CD4-positive, alpha-beta memory T cell (primary cell): ENCODE results near the gene FLT3. TPM values are rescaled to one million over a fixed set of nuclear protein-coding genes. Genes with fewer than 3 reads are reported as not detected.
"Not testable (repeated sequence)": the region's sequence is repeated elsewhere in the genome, so short reads cannot be mapped to it uniquely, and the experiment has no call there.

Experiments used
- CTCF ChIA-PET: fragments of 350-600 bp; sonication (Branson Sonifier 250); formaldehyde crosslinking; loops from one replicate; lab custom pipeline; 2021; ENCODE audit warnings: inconsistent platforms; ENCODE audit not compliant: partially characterized antibody; lab: Charles Lee
- POLR2A ChIA-PET: fragments of 350-600 bp; sonication (Branson Sonifier 250); formaldehyde crosslinking; loops from one replicate; lab custom pipeline; 2021; ENCODE audit not compliant: partially characterized antibody; lab: Charles Lee
- DNase-seq, 5 donors: peaks; one replicate each; pipeline versions ENCODE4 v3.0.0 to v3.0.0-alpha.2; 2020 to 2022; ENCODE audit warnings: mixed read lengths in 1 of 5
- H3K27ac ChIP-seq: one replicate; pipeline ENCODE4 v1.7.0; 2013; ENCODE audit warnings: low read depth, low read length
- H3K27me3 ChIP-seq: 2 replicates; pipeline ENCODE4 v1.7.0; 2013; ENCODE audit warnings: mild to moderate bottlenecking, low read length, moderate library complexity; ENCODE audit not compliant: insufficient read depth
- H3K36me3 ChIP-seq: 2 replicates; pipeline ENCODE4 v1.7.0; 2013; ENCODE audit warnings: mild to moderate bottlenecking, low read length, moderate library complexity; ENCODE audit not compliant: insufficient read depth
- H3K4me1 ChIP-seq: 2 replicates; pipeline ENCODE4 v1.7.0; 2013; ENCODE audit warnings: mild to moderate bottlenecking, low read length, moderate library complexity; ENCODE audit not compliant: insufficient read depth
- H3K4me3 ChIP-seq, 2 donors: one replicate each; pipeline ENCODE4 v1.7.0; 2013; ENCODE audit warnings: low read length in 2 of 2, mild to moderate bottlenecking in 1 of 2
- H3K9me3 ChIP-seq, 2 donors: one replicate each; pipeline ENCODE4 v1.7.0; 2013; ENCODE audit warnings: low read length in 2 of 2, control low read depth in 1 of 2; ENCODE audit not compliant: control insufficient read depth in 1 of 2
- H3K27ac Mint-ChIP-seq, 7 donors: one replicate each; pipeline ENCODE4 v1.8.0; 2020 to 2021; ENCODE audit warnings: mixed read lengths in 7 of 7, mild to moderate bottlenecking in 6 of 7, inconsistent platforms in 3 of 7, moderate library complexity in 3 of 7
- H3K27me3 Mint-ChIP-seq, 2 donors: one replicate each; pipeline ENCODE4 v1.8.0; 2020 to 2021; ENCODE audit warnings: mixed read lengths in 2 of 2
- H3K36me3 Mint-ChIP-seq, 2 donors: one replicate each; pipeline ENCODE4 v1.8.0; 2020 to 2021; ENCODE audit warnings: mixed read lengths in 2 of 2, inconsistent platforms in 1 of 2, mild to moderate bottlenecking in 1 of 2
- H3K4me1 Mint-ChIP-seq, 4 donors: one replicate each; pipeline ENCODE4 v1.8.0; 2020 to 2021; ENCODE audit warnings: mixed read lengths in 4 of 4, mild to moderate bottlenecking in 1 of 4
- H3K4me3 Mint-ChIP-seq, 8 donors: one replicate each; pipeline ENCODE4 v1.8.0; 2020 to 2021; ENCODE audit warnings: mixed read lengths in 8 of 8, mild to moderate bottlenecking in 7 of 8, moderate library complexity in 6 of 8, inconsistent platforms in 3 of 8
- H3K9me3 Mint-ChIP-seq, 8 donors: one replicate each; pipeline ENCODE4 v1.8.0; 2020 to 2021; ENCODE audit warnings: mixed read lengths in 8 of 8, mild to moderate bottlenecking in 5 of 8, inconsistent platforms in 3 of 8, moderate library complexity in 1 of 8
- intact Hi-C: fragments of 100-400 bp; cut with micrococcal nuclease; formaldehyde crosslinking; loops from one replicate; pipeline ENCODE4 v1.15.1; 2023
- polyA plus RNA-seq, 2 donors: library from polyadenylated mRNA; unstranded; fragments of 300-500 nt; fragmentation: Illumina TruSeq; gene quantifications; one replicate each; pipeline ENCODE4 v1.2.3, GENCODE V29; 2021
- total RNA-seq, 2 experiments: library from RNA; stranded (reverse); gene quantifications; one replicate each; pipeline ENCODE4 v1.2.3, GENCODE V29; 2021

FLT3 gene
- not detected for total RNA-seq
- not detected for polyA plus RNA-seq

DNA sequence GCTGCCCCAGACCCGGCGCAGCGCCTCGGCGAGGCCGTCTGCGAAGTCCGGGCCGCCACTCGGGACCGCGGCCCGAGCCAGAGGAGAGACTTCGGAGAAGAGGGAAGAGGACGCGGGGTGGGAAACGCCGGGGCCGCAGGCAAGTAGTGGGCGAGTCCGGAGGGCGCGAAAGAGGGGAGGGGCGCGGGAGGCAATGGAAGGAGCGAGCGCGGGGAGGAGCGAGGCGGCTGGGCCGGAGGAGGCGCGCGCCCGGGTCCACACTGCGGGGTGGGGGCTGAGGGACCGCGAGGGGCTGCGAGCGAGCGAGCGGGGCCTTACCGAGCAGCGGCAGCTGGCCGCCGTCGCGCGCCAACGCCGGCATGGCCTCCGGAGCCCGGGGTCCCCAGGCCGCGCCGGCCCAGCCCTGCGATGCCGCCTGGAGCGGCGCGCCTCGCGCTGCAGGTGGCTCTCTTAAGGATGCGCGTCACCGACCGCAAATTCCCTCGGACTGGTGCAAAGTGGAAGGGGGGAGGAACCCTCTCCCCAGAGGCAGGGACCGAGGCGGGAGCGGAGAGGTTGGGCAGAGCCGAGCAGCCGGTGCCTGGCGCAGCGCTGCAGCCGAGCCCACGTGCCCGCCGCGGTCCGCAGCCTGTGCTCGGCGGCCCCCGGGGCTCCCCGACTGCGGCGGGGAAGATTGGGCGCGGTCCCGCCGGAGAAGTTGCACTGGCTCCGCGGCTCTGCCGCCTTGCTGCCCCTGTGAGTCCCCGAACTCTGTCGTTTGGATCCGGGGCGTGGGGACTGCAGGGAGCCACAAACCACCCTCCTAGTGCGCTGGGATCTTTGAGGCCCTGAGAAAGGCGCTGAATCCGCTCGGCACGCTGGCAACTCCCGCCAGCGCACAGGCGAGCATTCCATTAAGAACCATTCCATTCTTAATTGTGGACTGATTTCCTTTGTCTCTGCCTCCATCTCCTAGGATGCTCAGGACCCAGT lies at the start of gene FLT3:
FLT3 (minus strand) TSS at position 427 of the 972 bp plus-strand sequence; CDS start at position 361, 66 bp downstream.
- POLR2A ChIA-PET: interaction anchor here (0.9 kb wide), 1 partner anchor 38 kb away, joined by 3 read pairs; the partner anchor contains the start of gene PAN3
- intact Hi-C loops: no loop called here

DNA sequence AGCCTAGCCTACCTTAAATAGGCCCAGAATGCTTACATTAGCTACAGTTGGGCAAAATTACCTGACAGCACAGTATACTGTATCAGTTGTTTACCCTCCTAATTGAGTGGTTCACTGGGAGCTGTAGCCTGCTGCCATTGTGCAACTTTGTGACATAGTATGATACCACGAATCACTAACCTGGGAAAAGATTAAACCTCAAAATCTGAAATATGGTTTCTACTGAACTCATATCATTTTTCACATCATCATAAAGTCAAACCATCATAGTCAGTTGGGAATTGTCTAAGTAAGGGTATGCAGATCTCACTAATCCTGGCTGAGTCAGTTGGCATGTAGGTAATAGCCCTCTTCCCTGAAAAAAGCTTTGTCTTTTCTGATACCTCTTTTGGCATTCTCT lies 47.1 kb upstream of the FLT3 start:
- Mint-ChIP-seq H3K36me3 (peaks cover under 1 to 13% of the 10 kb centered on the region in 2 donors), H3K27me3 (no peaks in the 10 kb centered on the region), H3K4me3 (peak overlapping the region in 2 of 8 donors; percentile 30 to 42), H3K27ac (no peak overlapping the region), H3K4me1 (peaks cover 40 to 74% (median 53%) of the 10 kb centered on the region in 4 donors), H3K9me3 (no peaks in the 10 kb centered on the region)
- peaks cover 63% of the 10 kb centered on the region for H3K4me1 ChIP-seq
- no peak overlapping the region for H3K27ac ChIP-seq
- no peak overlapping the region for H3K4me3 ChIP-seq
- CTCF ChIA-PET: interaction anchor here (0.6 kb wide), 1 partner anchor 1035 kb away, joined by 3 read pairs; no protein-coding TSS in a partner anchor
- POLR2A ChIA-PET: interaction anchor here (1.6 kb wide), 1 partner anchor 9 kb away, joined by 10 read pairs; the partner anchor contains the start of gene PAN3
- intact Hi-C loops: no loop called here
- no peaks in the 10 kb centered on the region for H3K9me3 ChIP-seq
- no peaks in the 10 kb centered on the region for H3K27me3 ChIP-seq
- DNase-seq: no peak
- no peaks in the 10 kb centered on the region for H3K36me3 ChIP-seq

More for the DNA sequence above, at the start of gene FLT3:
- Histone ChIP-seq H3K4me3 (no peak within 1 kb of the TSS), H3K36me3 (no peaks in the 10 kb centered on the region), H3K27me3 (peaks cover 24% of the 10 kb centered on the region), H3K27ac (no peak within 1 kb of the TSS), H3K9me3 (no peaks in the 10 kb centered on the region), H3K4me1 (peaks cover 14% of the 10 kb centered on the region)
- H3K4me1 Mint-ChIP-seq: peaks cover 2 to 14% (median 7%) of the 10 kb centered on the region in 4 donors
- H3K27ac Mint-ChIP-seq: no peak within 1 kb of the TSS
- H3K9me3 Mint-ChIP-seq: peaks cover 0 to 4% (median 0%) of the 10 kb centered on the region in 8 donors
- CTCF ChIA-PET: no interaction called here
- peaks cover 36 to 44% of the 10 kb centered on the region in 2 donors for H3K27me3 Mint-ChIP-seq
- no peaks in the 10 kb centered on the region for H3K36me3 Mint-ChIP-seq
- peak within 1 kb of the TSS; percentile 61 to 88 (median 77) for H3K4me3 Mint-ChIP-seq
- DNase-seq: peak in 3 of 5 donors; percentile 4 to 14 (median 10)

DNA sequence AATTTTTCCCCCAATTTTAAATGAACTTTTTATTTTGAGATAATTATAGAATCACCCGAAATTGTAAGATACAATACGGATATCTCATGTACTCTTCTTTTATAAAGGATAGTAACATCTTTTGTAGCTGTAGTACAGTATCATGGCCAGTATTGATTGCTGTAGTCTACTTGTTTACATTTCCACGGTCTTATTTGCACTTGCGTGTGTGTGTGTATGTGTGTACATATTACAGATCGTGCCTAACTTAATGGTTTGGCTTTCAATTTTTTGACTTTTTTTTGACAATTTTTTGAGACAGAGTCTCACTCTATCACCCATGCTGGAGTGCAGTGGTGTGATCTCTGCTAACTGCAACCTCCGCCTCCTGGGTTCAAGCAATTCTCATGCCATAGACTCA lies 44.7 kb upstream of the FLT3 start:
- Mint-ChIP-seq H3K9me3 (no peaks in the 10 kb centered on the region), H3K27ac (no peak overlapping the region), H3K27me3 (no peaks in the 10 kb centered on the region), H3K4me1 (peaks cover 46 to 75% (median 60%) of the 10 kb centered on the region in 4 donors), H3K36me3 (peaks cover 0 to 13% of the 10 kb centered on the region in 2 donors), H3K4me3 (no peak overlapping the region)
- intact Hi-C loops: no loop called here
- no peak overlapping the region for H3K4me3 ChIP-seq
- ChIA-PET CTCF (interaction anchor here (0.8 kb wide), 1 partner anchor 783 kb away, joined by 4 read pairs; no protein-coding TSS in a partner anchor), POLR2A (no interaction called here)
- no peak overlapping the region for H3K27ac ChIP-seq
- H3K9me3 ChIP-seq: no peaks in the 10 kb centered on the region
- no peaks in the 10 kb centered on the region for H3K36me3 ChIP-seq
- no peak for DNase-seq
- peaks cover 78% of the 10 kb centered on the region for H3K4me1 ChIP-seq
- H3K27me3 ChIP-seq: no peaks in the 10 kb centered on the region

DNA sequence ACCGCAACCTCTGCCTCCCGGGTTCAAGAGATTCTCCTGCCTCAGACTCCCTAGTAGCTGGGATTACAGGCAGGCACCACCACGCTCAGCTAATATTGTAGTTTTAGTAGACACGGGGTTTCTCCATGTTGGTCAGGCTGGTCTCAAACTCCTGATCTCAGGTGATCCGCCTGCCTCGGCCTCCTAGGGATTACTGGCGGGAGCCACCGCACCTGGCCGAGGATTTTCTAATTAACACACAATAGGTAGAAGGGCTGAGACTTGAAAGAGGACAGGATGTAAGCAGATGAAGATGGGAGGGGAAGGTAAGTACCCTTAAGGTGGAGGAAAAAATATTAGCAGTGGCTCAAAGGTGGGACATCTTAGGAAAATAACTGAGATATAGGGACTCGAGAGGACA lies 41.2 kb upstream of the FLT3 start:
- H3K9me3 ChIP-seq, CTCF ChIA-PET, H3K27me3 ChIP-seq, H3K4me3 ChIP-seq, H3K27me3 Mint-ChIP-seq, H3K27ac ChIP-seq, intact Hi-C loops, H3K9me3 Mint-ChIP-seq, H3K36me3 ChIP-seq, DNase-seq: not testable (repeated sequence)
- H3K4me1 ChIP-seq: peaks cover 59% of the 10 kb centered on the region
- Mint-ChIP-seq H3K4me1 (peaks cover 43 to 72% (median 51%) of the 10 kb centered on the region in 4 donors), H3K36me3 (peaks cover 0 to 17% of the 10 kb centered on the region in 2 donors), H3K4me3 (peak overlapping the region in 7 of 8 donors; percentile 49 to 84 (median 67)), H3K27ac (peak overlapping the region in 5 of 7 donors; percentile 1 to 87 (median 63))
- POLR2A ChIA-PET: interaction anchor here (1.1 kb wide), 1 partner anchor 517 kb away, joined by 3 read pairs; the partner anchor contains the start of gene POMP

DNA sequence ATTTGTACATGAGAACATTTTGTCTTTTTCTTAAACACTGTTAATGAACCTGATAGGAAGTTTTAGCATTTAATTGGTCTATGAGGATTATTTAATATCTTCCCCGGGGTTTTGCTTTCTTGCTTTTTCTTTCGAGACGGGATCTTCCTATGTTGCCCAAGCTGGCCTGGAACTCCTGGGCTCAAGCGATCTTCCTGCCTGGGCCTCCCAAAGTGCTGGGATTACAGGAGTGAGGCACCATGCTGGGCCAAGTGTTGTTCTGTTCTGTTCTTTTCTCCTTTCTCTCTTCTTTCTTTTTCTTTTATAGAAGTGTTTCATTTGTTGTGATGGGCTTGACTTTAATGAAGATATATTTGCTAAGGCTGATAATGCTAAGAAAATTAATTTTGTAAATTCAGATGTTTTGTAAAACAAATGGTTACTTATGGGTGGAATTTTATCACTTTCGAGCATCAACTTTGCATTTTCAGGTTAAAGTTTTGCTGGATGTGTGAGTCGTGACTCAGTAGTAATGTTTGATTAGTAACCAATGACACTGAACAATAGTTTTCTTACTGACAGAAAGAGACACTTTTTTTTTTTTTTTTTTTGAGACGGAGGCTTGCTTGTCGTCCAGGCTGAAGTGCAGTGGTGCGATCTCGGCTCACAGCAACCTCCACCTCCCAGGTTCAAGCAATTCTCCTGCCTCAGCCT lies 40.2 kb upstream of the FLT3 start:
- peak overlapping the region in 1 of 2 donors; percentile 67 for H3K4me3 ChIP-seq
- Mint-ChIP-seq H3K4me1 (peaks cover 41 to 69% (median 49%) of the 10 kb centered on the region in 4 donors), H3K27me3 (peaks cover 0 to 2% of the 10 kb centered on the region in 2 donors), H3K36me3 (peaks cover 0 to 17% of the 10 kb centered on the region in 2 donors), H3K27ac (peak overlapping the region in 6 of 7 donors; percentile 93 to 99 (median 97)), H3K4me3 (peak overlapping the region; percentile 91 to 99 (median 94)), H3K9me3 (no peaks in the 10 kb centered on the region)
- H3K9me3 ChIP-seq: no peaks in the 10 kb centered on the region
- H3K27ac ChIP-seq: no peak overlapping the region
- intact Hi-C loops: no loop called here
- H3K36me3 ChIP-seq: no peaks in the 10 kb centered on the region
- CTCF ChIA-PET: interaction anchor here (0.8 kb wide), 1 partner anchor 21 kb away, joined by 3 read pairs; no protein-coding TSS in a partner anchor
- H3K4me1 ChIP-seq: peaks cover 56% of the 10 kb centered on the region
- POLR2A ChIA-PET: interaction anchor here (1.0 to 2.8 kb wide), 6 partner anchors 17 to 890 kb away, joined by 3 to 17 read pairs (median 4); partner anchors contain the start of genes GTF3A, LNX2 and POMP
- DNase-seq: no peak
- no peaks in the 10 kb centered on the region for H3K27me3 ChIP-seq

DNA sequence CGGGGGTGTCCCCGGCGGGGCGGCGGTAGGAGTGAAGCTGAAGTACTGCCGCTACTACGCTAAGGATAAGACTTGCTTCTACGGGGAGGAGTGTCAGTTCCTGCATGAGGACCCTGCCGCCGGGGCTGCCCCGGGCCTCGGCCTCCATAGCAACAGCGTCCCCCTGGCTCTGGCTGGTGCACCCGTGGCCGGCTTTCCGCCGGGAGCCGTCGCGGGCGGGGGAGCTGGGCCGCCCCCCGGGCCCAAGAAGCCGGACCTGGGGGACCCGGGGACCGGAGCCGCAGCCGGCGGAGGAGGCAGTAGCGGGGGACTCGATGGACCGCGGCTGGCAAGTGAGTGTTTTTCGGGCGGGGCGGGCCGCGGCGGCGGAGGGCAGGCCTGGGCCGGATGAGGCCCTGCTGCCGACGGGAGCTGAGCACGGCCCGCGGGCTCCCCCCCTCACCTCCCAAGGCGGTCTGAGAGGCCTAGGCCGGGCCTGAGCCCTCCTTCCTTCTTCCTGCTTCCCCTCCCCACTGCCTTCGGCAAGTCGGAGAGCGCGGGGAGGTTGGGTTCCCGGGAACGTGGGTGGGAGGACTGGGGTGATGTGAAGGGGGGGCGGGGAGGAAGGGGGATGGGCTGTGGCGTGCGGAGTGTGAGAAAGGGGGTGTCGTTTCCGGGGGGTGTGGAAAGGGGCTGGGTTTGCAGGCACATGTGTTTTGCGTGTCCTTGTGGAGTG lies 38.5 kb upstream of the FLT3 start:
- peak; percentile 85 to 96 (median 88) for DNase-seq
- H3K27ac Mint-ChIP-seq: peak overlapping the region; percentile 93 to 99 (median 97)
- no peaks in the 10 kb centered on the region for H3K36me3 ChIP-seq
- H3K27ac ChIP-seq: peak overlapping the region; percentile 97
- peaks cover 41 to 69% (median 49%) of the 10 kb centered on the region in 4 donors for H3K4me1 Mint-ChIP-seq
- H3K4me1 ChIP-seq: peaks cover 51% of the 10 kb centered on the region
- H3K36me3 Mint-ChIP-seq: peaks cover 0 to 14% of the 10 kb centered on the region in 2 donors
- intact Hi-C loops: loop anchor here (1.0 to 10.0 kb wide), 12 partner anchors 38 to 1916 kb away; partner anchors contain the start of genes GTF3A, MTIF3, POMP and RNF6
- H3K4me3 ChIP-seq: peak overlapping the region; percentile 62 to 67
- H3K9me3 ChIP-seq: no peaks in the 10 kb centered on the region
- H3K4me3 Mint-ChIP-seq: peak overlapping the region; percentile 91 to 99 (median 96)
- H3K27me3 ChIP-seq: no peaks in the 10 kb centered on the region
- H3K27me3 Mint-ChIP-seq: peaks cover 0 to 2% of the 10 kb centered on the region in 2 donors
- no peaks in the 10 kb centered on the region for H3K9me3 Mint-ChIP-seq
- ChIA-PET POLR2A (interaction anchor here (0.6 to 2.8 kb wide), 17 partner anchors 9 to 1953 kb away, joined by 3 to 17 read pairs (median 4); partner anchors contain the start of genes GTF3A, POLR1D, POMP and RNF6), CTCF (interaction anchor here (0.9 to 1.0 kb wide), 2 partner anchors 18 to 52 kb away, joined by 3 read pairs; no protein-coding TSS in a partner anchor)
